HEK293 (cell line): ENCODE measurements around the gene SYS1.

ENCODE experiments used
- CTCF ChIA-PET: fragments of 350-600 bp; formaldehyde crosslinking; extraction: SDS; loops from one replicate; lab custom pipeline; 2021; ENCODE audit warnings: antibody characterized with exemption; lab: Yijun Ruan, JAX
- POLR2A ChIA-PET: fragments of 300-600 bp; formaldehyde crosslinking; extraction: SDS; loops from one replicate; lab custom pipeline; 2020; ENCODE audit warnings: antibody characterized with exemption, inconsistent platforms; lab: Yijun Ruan, JAX
- H3K27ac ChIP-seq: fragments of 200-500 bp; sonication (Bioruptor generic); 2 replicates; pipeline ENCODE4 v1.5.1; 2014; ENCODE audit warnings: low read depth, low read length, control low read depth, inconsistent platforms; ENCODE audit errors: extremely low read depth
- H3K36me3 ChIP-seq, 2 experiments: fragments of 200-500 bp in 1 of 2; sonication (Bioruptor generic) in 1 of 2; 1 replicate in 1 of 2; 2 replicates in 1 of 2; pipeline ENCODE4 v1.5.1; 2014 to 2017; ENCODE audit warnings: inconsistent platforms in 2 of 2, low read length in 2 of 2; ENCODE audit not compliant: control insufficient read depth in 2 of 2, insufficient read depth in 1 of 2
- H3K4me1 ChIP-seq: fragments of 200-500 bp; sonication (Bioruptor generic); 2 replicates; pipeline ENCODE4 v1.5.1; 2014; ENCODE audit warnings: mild to moderate bottlenecking, low read length, inconsistent platforms; ENCODE audit not compliant: control insufficient read depth, insufficient read depth
- H3K4me3 ChIP-seq: 2 replicates; pipeline ENCODE4 v1.5.1; 2011; ENCODE audit warnings: low read depth, mild to moderate bottlenecking, control low read depth, low read length, moderate library complexity
- H3K9me3 ChIP-seq: fragments of 200-500 bp; sonication (Bioruptor generic); 2 replicates; pipeline ENCODE4 v1.5.1; 2014; ENCODE audit warnings: low read depth, low read length, inconsistent platforms; ENCODE audit not compliant: control insufficient read depth, insufficient read depth
- BCL11B ChIP-seq: fragments of 450-650 bp; formaldehyde crosslinking; IDR thresholded peaks from 2 replicates; pipeline ENCODE4 v1.5.1; 2016; ENCODE audit warnings: low read depth, missing biosample characterization, missing genetic modification characterization
- HOXC10 ChIP-seq: sonication (generic); formaldehyde crosslinking; IDR thresholded peaks from 2 replicates; pipeline ENCODE4 v1.8.1; 2023; ENCODE audit warnings: mild to moderate bottlenecking, missing genetic modification reagents
- IKZF3 ChIP-seq: fragments of 450-650 bp; IDR thresholded peaks from 2 replicates; pipeline ENCODE4 v1.5.0; 2018; ENCODE audit warnings: missing biosample characterization, mild to moderate bottlenecking, missing genetic modification characterization, moderate library complexity
- KLF7 ChIP-seq: fragments of 450-650 bp; formaldehyde crosslinking; IDR thresholded peaks from 2 replicates; pipeline ENCODE4 v1.5.1; 2016; ENCODE audit warnings: missing biosample characterization, missing genetic modification characterization, borderline replicate concordance
- SP3 ChIP-seq: fragments of 450-650 bp; formaldehyde crosslinking; IDR thresholded peaks from 2 replicates; pipeline ENCODE4 v1.5.1; 2016; ENCODE audit warnings: missing biosample characterization, missing genetic modification characterization
- ZBTB8A ChIP-seq: fragments of 450-650 bp; formaldehyde crosslinking; IDR thresholded peaks from 2 replicates; pipeline ENCODE4 v1.5.1; 2016; ENCODE audit warnings: missing biosample characterization, missing genetic modification characterization
- ZIC2 ChIP-seq: fragments of 450-650 bp; formaldehyde crosslinking; IDR thresholded peaks from 2 replicates; pipeline ENCODE4 v1.5.1; 2016; ENCODE audit warnings: missing biosample characterization, missing genetic modification characterization
- ZNF10 ChIP-seq: fragments of 450-650 bp; formaldehyde crosslinking; IDR thresholded peaks from 2 replicates; pipeline ENCODE4 v1.5.1; 2017; ENCODE audit warnings: missing biosample characterization, missing genetic modification characterization
- ZNF140 ChIP-seq: fragments of 450-650 bp; formaldehyde crosslinking; IDR thresholded peaks from 2 replicates; pipeline ENCODE4 v1.5.1; 2016; ENCODE audit warnings: missing biosample characterization, missing genetic modification characterization
- ZNF221 ChIP-seq: fragments of 450-650 bp; formaldehyde crosslinking; IDR thresholded peaks from 2 replicates; pipeline ENCODE4 v1.5.1; 2017; ENCODE audit warnings: missing biosample characterization, missing genetic modification characterization, borderline replicate concordance
- ZNF324 ChIP-seq: fragments of 450-650 bp; formaldehyde crosslinking; IDR thresholded peaks from 2 replicates; pipeline ENCODE4 v1.5.1; 2016; ENCODE audit warnings: missing biosample characterization, missing genetic modification characterization
- ZNF426 ChIP-seq: fragments of 450-650 bp; formaldehyde crosslinking; IDR thresholded peaks from 2 replicates; pipeline ENCODE4 v1.5.1; 2017; ENCODE audit warnings: missing biosample characterization, missing genetic modification characterization, mild to moderate bottlenecking, inconsistent platforms, moderate library complexity
- ZNF473 ChIP-seq: fragments of 450-650 bp; formaldehyde crosslinking; IDR thresholded peaks from 2 replicates; pipeline ENCODE4 v1.5.1; 2017; ENCODE audit warnings: missing biosample characterization, missing genetic modification characterization
- ZNF510 ChIP-seq: fragments of 450-650 bp; formaldehyde crosslinking; IDR thresholded peaks from 2 replicates; pipeline ENCODE4 v1.5.1; 2018; ENCODE audit warnings: mild to moderate bottlenecking, missing genetic modification characterization, missing biosample characterization; ENCODE audit not compliant: insufficient replicate concordance
- ZNF530 ChIP-seq: fragments of 450-650 bp; formaldehyde crosslinking; IDR thresholded peaks from 2 replicates; pipeline ENCODE4 v1.5.1; 2016; ENCODE audit warnings: low read depth, missing biosample characterization, missing genetic modification characterization
- ZNF548 ChIP-seq: fragments of 450-650 bp; formaldehyde crosslinking; IDR thresholded peaks from 2 replicates; pipeline ENCODE4 v1.5.1; 2016; ENCODE audit warnings: missing biosample characterization, missing genetic modification characterization
- ZNF626 ChIP-seq: fragments of 450-650 bp; sonication (Bioruptor Pico); formaldehyde crosslinking; IDR thresholded peaks from 2 replicates; pipeline ENCODE4 v1.5.1; 2018; ENCODE audit warnings: missing biosample characterization, missing genetic modification characterization, inconsistent platforms
- ZNF677 ChIP-seq: fragments of 450-650 bp; IDR thresholded peaks from 2 replicates; pipeline ENCODE4 v1.5.0; 2018; ENCODE audit warnings: missing biosample characterization, mild to moderate bottlenecking, missing genetic modification characterization, moderate library complexity
- ZNF747 ChIP-seq: fragments of 450-650 bp; formaldehyde crosslinking; IDR thresholded peaks from 2 replicates; pipeline ENCODE4 v1.5.1; 2016; ENCODE audit warnings: missing biosample characterization, missing genetic modification characterization
- TF ChIP-seq, protein P1 (sequence below): fragments of 450-650 bp; formaldehyde crosslinking; IDR thresholded peaks from 2 replicates; pipeline ENCODE4 v1.5.1; 2016; ENCODE audit warnings: missing biosample characterization, missing genetic modification characterization
- TF ChIP-seq, protein P2 (sequence below): fragments of 450-650 bp; formaldehyde crosslinking; IDR thresholded peaks from 2 replicates; pipeline ENCODE4 v1.5.1; 2017; ENCODE audit warnings: missing biosample characterization, missing genetic modification characterization
- TF ChIP-seq, protein P3 (sequence below): fragments of 450-650 bp; formaldehyde crosslinking; IDR thresholded peaks from 2 replicates; pipeline ENCODE4 v1.5.1; 2016; ENCODE audit warnings: missing biosample characterization, missing genetic modification characterization
- TF ChIP-seq, protein P4 (sequence below): fragments of 450-650 bp; formaldehyde crosslinking; IDR thresholded peaks from 2 replicates; pipeline ENCODE4 v1.5.1; 2016; ENCODE audit warnings: missing biosample characterization, missing genetic modification characterization
- TF ChIP-seq, protein P5 (sequence below): fragments of 450-650 bp; formaldehyde crosslinking; optimal IDR thresholded peaks from 2 replicates; pipeline ENCODE3; 2016; ENCODE audit warnings: missing biosample characterization, mild to moderate bottlenecking, missing genetic modification characterization

SYS1 gene

DNA sequence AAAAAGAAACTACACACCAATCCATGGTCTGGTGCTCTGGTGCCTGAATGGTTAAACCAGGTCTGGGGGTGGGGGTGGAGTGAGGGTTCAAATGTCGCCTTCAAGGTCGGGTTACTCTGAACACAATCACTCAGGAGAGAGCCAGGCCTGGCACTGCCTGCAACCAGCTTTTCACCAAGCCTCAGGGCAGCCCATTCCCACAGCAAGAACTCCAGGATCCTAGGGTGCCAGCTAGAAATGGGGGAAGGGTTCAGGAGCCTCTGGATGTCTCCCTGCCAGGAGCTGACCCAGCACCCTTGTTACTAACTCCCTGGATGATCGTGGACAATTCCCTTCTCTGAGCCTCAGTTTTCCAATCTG lies 21.4 kb upstream of the SYS1 start:
- H3K27ac ChIP-seq = peak overlapping the region; percentile 59
- no peaks in the 10 kb centered on the region for H3K9me3 ChIP-seq
- H3K4me3 ChIP-seq = no peak overlapping the region
- peaks cover 0 to 9% of the 10 kb centered on the region in 2 experiments; a peak in 1 of 3 replicates for H3K36me3 ChIP-seq
- POLR2A ChIA-PET = interaction anchor here (1.0 to 1.3 kb wide), 3 partner anchors 20 to 95 kb away, joined by 3 to 8 read pairs (median 3); partner anchors contain the start of gene SYS1
- TF ChIP-seq ZNF626 (no peak), ZNF530 (no peak), HOXC10 (CRISPR knock-in tag) (no peak)
- CTCF ChIA-PET = interaction anchor here (0.8 to 1.7 kb wide), 6 partner anchors 18 to 109 kb away, joined by 3 to 4 read pairs (median 4); no protein-coding TSS in a partner anchor
- peaks cover 31% of the 10 kb centered on the region for H3K4me1 ChIP-seq

DNA sequence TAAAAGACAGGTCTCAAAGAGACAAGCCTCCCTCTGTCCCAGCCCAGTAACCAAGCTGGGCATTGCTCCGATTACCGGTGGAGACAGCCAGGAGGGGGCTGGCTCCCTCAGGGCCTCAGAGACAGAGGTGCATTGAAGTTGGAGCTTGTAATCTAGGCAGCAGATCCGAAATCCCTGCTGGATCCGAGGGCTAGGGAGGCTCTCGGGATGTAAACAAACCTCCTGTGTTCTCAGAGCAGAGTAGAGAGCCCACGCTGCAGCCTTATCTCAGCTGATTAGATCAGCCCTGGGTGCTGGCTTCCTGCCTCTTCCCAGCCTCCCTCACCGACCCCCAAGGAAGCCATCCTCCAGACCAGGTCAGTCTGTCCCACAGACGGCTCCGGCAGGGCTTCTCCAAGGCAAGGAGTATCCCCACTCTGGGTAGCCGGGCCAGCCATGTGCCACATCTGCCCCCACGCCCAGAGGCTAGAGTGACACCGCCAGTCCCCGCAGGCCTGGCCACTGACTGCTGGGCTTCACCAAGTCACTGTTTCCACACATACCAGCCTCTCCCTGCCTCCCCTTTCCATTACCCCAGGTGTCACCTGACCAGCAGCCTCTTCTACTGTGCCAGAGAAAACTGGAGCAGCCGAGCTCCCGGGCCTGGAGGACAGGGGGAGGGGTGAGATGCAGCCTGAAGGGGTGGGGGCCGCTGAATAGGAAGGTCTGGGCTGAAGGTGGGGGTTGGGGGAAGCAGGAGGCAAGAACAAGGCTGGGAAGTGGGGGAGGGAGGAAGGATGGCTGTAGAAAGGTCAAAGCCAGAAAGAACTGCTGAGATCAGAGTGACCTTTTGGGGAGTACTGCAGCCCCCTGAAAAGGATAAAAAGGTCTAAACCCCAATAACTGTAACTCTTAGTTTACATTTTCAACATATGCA lies 20.8 kb upstream of the SYS1 start:
- Histone ChIP-seq H3K27ac (peak overlapping the region; percentile 59), H3K9me3 (no peaks in the 10 kb centered on the region), H3K36me3 (peaks cover 0 to 9% of the 10 kb centered on the region in 2 experiments; a peak in 1 of 3 replicates), H3K4me3 (peak overlapping the region; percentile 3), H3K4me1 (peaks cover 37% of the 10 kb centered on the region)
- POLR2A ChIA-PET = interaction anchor here (0.6 to 1.3 kb wide), 6 partner anchors 21 to 375 kb away, joined by 3 to 8 read pairs (median 3); partner anchors contain the start of gene SYS1
- CTCF ChIA-PET = interaction anchor here (1.0 to 2.3 kb wide), 6 partner anchors 17 to 108 kb away, joined by 3 to 11 read pairs (median 4); partner anchors contain the start of gene SYS1
- TF ChIP-seq ZNF473 (tag by site-specific recombination) (no peak), ZNF324 (tag by site-specific recombination) (no peak), ZNF510 (tag by site-specific recombination) (no peak), KLF7 (tag by site-specific recombination) (no peak), ZNF140 (tag by site-specific recombination) (no peak), ZNF548 (tag by site-specific recombination) (no peak), SP3 (tag by site-specific recombination) (no peak), BCL11B (tag by site-specific recombination) (no peak), IKZF3 (tag by site-specific recombination) (peak; percentile 29; the same call in 1 of the 2 replicates), ZNF677 (no peak), ZBTB8A (tag by site-specific recombination) (peak; percentile 23), ZIC2 (tag by site-specific recombination) (peak; percentile 97), ZNF10 (tag by site-specific recombination) (no peak), ZNF747 (tag by site-specific recombination) (no peak), ZNF426 (tag by site-specific recombination) (no peak), ZNF221 (tag by site-specific recombination) (no peak)
- TF ChIP-seq, protein P1, sequence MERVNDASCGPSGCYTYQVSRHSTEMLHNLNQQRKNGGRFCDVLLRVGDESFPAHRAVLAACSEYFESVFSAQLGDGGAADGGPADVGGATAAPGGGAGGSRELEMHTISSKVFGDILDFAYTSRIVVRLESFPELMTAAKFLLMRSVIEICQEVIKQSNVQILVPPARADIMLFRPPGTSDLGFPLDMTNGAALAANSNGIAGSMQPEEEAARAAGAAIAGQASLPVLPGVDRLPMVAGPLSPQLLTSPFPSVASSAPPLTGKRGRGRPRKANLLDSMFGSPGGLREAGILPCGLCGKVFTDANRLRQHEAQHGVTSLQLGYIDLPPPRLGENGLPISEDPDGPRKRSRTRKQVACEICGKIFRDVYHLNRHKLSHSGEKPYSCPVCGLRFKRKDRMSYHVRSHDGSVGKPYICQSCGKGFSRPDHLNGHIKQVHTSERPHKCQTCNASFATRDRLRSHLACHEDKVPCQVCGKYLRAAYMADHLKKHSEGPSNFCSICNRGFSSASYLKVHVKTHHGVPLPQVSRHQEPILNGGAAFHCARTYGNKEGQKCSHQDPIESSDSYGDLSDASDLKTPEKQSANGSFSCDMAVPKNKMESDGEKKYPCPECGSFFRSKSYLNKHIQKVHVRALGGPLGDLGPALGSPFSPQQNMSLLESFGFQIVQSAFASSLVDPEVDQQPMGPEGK (tag by site-specific recombination) = peak; percentile 67; the same call in 1 of the 2 replicates
- TF ChIP-seq, protein P2, sequence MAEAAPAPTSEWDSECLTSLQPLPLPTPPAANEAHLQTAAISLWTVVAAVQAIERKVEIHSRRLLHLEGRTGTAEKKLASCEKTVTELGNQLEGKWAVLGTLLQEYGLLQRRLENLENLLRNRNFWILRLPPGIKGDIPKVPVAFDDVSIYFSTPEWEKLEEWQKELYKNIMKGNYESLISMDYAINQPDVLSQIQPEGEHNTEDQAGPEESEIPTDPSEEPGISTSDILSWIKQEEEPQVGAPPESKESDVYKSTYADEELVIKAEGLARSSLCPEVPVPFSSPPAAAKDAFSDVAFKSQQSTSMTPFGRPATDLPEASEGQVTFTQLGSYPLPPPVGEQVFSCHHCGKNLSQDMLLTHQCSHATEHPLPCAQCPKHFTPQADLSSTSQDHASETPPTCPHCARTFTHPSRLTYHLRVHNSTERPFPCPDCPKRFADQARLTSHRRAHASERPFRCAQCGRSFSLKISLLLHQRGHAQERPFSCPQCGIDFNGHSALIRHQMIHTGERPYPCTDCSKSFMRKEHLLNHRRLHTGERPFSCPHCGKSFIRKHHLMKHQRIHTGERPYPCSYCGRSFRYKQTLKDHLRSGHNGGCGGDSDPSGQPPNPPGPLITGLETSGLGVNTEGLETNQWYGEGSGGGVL (tag by site-specific recombination) = peak; percentile 74
- TF ChIP-seq, protein P3, sequence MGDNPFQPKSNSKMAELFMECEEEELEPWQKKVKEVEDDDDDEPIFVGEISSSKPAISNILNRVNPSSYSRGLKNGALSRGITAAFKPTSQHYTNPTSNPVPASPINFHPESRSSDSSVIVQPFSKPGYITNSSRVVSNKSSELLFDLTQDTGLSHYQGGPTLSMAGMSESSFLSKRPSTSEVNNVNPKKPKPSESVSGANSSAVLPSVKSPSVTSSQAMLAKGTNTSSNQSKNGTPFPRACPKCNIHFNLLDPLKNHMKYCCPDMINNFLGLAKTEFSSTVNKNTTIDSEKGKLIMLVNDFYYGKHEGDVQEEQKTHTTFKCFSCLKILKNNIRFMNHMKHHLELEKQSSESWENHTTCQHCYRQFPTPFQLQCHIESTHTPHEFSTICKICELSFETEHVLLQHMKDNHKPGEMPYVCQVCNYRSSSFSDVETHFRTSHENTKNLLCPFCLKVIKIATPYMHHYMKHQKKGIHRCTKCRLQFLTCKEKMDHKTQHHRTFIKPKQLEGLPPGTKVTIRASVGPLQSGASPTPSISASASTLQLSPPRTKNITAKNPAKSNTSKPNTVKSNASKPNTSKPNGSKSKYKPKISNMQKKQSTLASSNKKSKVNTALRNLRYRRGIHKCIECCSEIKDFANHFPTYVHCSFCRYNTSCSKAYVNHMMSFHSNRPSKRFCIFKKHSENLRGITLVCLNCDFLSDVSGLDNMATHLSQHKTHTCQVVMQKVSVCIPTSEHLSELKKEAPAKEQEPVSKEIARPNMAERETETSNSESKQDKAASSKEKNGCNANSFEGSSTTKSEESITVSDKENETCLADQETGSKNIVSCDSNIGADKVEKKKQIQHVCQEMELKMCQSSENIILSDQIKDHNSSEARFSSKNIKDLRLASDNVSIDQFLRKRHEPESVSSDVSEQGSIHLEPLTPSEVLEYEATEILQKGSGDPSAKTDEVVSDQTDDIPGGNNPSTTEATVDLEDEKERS (tag by site-specific recombination) = no peak
- TF ChIP-seq, protein P4, sequence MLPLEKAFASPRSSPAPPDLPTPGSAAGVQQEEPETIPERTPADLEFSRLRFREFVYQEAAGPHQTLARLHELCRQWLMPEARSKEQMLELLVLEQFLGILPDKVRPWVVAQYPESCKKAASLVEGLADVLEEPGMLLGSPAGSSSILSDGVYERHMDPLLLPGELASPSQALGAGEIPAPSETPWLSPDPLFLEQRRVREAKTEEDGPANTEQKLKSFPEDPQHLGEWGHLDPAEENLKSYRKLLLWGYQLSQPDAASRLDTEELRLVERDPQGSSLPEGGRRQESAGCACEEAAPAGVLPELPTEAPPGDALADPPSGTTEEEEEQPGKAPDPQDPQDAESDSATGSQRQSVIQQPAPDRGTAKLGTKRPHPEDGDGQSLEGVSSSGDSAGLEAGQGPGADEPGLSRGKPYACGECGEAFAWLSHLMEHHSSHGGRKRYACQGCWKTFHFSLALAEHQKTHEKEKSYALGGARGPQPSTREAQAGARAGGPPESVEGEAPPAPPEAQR (tag by site-specific recombination) = no peak
- TF ChIP-seq, protein P5, sequence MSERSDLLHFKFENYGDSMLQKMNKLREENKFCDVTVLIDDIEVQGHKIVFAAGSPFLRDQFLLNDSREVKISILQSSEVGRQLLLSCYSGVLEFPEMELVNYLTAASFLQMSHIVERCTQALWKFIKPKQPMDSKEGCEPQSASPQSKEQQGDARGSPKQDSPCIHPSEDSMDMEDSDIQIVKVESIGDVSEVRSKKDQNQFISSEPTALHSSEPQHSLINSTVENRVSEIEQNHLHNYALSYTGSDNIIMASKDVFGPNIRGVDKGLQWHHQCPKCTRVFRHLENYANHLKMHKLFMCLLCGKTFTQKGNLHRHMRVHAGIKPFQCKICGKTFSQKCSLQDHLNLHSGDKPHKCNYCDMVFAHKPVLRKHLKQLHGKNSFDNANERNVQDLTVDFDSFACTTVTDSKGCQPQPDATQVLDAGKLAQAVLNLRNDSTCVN (tag by site-specific recombination) = peak; percentile 15
